Left renal cortex interstitium (tissue), 4 donors: Measurements from ENCODE around the gene AURKAIP1. TPM values are rescaled to one million over a fixed set of nuclear protein-coding genes. Genes with fewer than 3 reads are reported as not detected.
"Not testable (repeated sequence)": the region's sequence is repeated elsewhere in the genome, so short reads cannot be mapped to it uniquely, and the experiment has no call there.

ENCODE experiments used
- DNase-seq, 4 donors: peaks; one replicate each; pipeline ENCODE4 v3.0.0-alpha.2; 2013; ENCODE audit warnings: low read depth in 4 of 4, low spot score in 2 of 4, missing footprints in 1 of 4
- polyA plus RNA-seq, 4 donors: library from polyadenylated mRNA; unstranded; fragments of 120-200 nt; gene quantifications; one replicate each; pipeline ENCODE4 v1.2.1, GENCODE V29; 2013; ENCODE audit not compliant: insufficient read length in 4 of 4

The AURKAIP1 gene
- polyA plus RNA-seq, 4 donors, result 64.4 to 107 (median 84.7) TPM

- peak; percentile 73 to 94 (median 85) for DNase-seq
Measured at GRCh38 chr1:1406821-1407635, 32.0 kb upstream of the AURKAIP1 start, which contains the start of gene MRPL20. TSS of gene MRPL20 (minus strand) at chr1:1407293. CDS start at chr1:1407217, 76 bp downstream.

GRCh38 chr1:1406101-1406820 is 31.3 kb upstream of the AURKAIP1 start:
- no peak for DNase-seq

- DNase-seq, result no peak
Measured at GRCh38 chr1:1403653-1404052, 28.6 kb upstream of the AURKAIP1 start.

GRCh38 chr1:1402901-1403392 is 27.9 kb upstream of the AURKAIP1 start:
- not testable (repeated sequence) for DNase-seq

GRCh38 chr1:1402072-1402900 is 27.3 kb upstream of the AURKAIP1 start:
- DNase-seq, result no peak

GRCh38 chr1:1401457-1402010 is 26.5 kb upstream of the AURKAIP1 start:
- no peak for DNase-seq

- no peak for DNase-seq
Measured at GRCh38 chr1:1400576-1401456, 25.8 kb upstream of the AURKAIP1 start.

- DNase-seq, result no peak
Measured at GRCh38 chr1:1399872-1400575, 25.0 kb upstream of the AURKAIP1 start.

- peak; percentile 86 to 96 (median 94) for DNase-seq
Measured at GRCh38 chr1:1399187-1399871, 24.3 kb upstream of the AURKAIP1 start, which contains the start of gene CCNL2. TSS of gene CCNL2 (minus strand) at chr1:1399335. CDS start at chr1:1399306, 29 bp downstream.

GRCh38 chr1:1398677-1399186 is 23.7 kb upstream of the AURKAIP1 start:
- no peak for DNase-seq

GRCh38 chr1:1397839-1398523 is 23.0 kb upstream of the AURKAIP1 start:
- DNase-seq, result no peak

- DNase-seq, result no peak
Measured at GRCh38 chr1:1395166-1395565, 20.2 kb upstream of the AURKAIP1 start.

GRCh38 chr1:1394116-1394515 is 19.1 kb upstream of the AURKAIP1 start:
- no peak for DNase-seq

GRCh38 chr1:1393428-1393827 is 18.4 kb upstream of the AURKAIP1 start:
- DNase-seq, result no peak

- no peak for DNase-seq
Measured at GRCh38 chr1:1393014-1393413, 18.0 kb upstream of the AURKAIP1 start.

GRCh38 chr1:1391225-1391624 is 16.2 kb upstream of the AURKAIP1 start:
- no peak for DNase-seq

GRCh38 chr1:1390675-1391074 is 15.7 kb upstream of the AURKAIP1 start:
- no peak for DNase-seq
